Measurements from ENCODE around the gene ART3. TPM values are rescaled to one million over a fixed set of nuclear protein-coding genes. Genes with fewer than 3 reads are reported as not detected.

The ART3 gene
- polyA plus RNA-seq, 1 of the 3 experiments (the other 2 are of a cell fraction) = not detected

GRCh38 chr4:76053730-76054129, 20.8 kb upstream of the ART3 start:
- WGBS (ENCODE audit: low lambda C conversion rate) = 35% methylated on average over 4 of the region's 4 CpGs
- TF ChIP-seq JUND (IDR thresholded peaks at IDR 0.05) = no peak
- no peak for TF ChIP-seq RFX5 (IDR thresholded peaks at IDR 0.05; ENCODE audit: low read length)
- no peak for TF ChIP-seq FOSL2 (IDR thresholded peaks at IDR 0.05; ENCODE audit: borderline replicate concordance, low read depth)
- no peak for TF ChIP-seq PBX3 (IDR thresholded peaks at IDR 0.05)
- no peak for TF ChIP-seq FOXJ3 (CRISPR knock-in tag; IDR thresholded peaks at IDR 0.05)
- TF ChIP-seq RAD21 (IDR thresholded peaks at IDR 0.05; ENCODE audit: low read length) = no peak
- no peak for TF ChIP-seq YY1 (IDR thresholded peaks at IDR 0.05; ENCODE audit: low read depth)
- no peak for TF ChIP-seq TAF1 (IDR thresholded peaks at IDR 0.05; ENCODE audit: borderline replicate concordance, low read depth, low read length)
- no peak for TF ChIP-seq ELF1 (IDR thresholded peaks at IDR 0.05)
- TF ChIP-seq EZH2phosphoT487 (IDR thresholded peaks at IDR 0.05; ENCODE audit: borderline replicate concordance, low read depth) = no peak
- TF ChIP-seq ZBTB33 (IDR thresholded peaks at IDR 0.05; ENCODE audit: borderline replicate concordance, low read depth) = no peak
- Histone ChIP-seq H3F3A (replicated peaks; ENCODE audit: insufficient read depth) (no peaks in the 10 kb centered on the region), H3K36me3 (replicated peaks in 1 of 2; ENCODE audit: control insufficient read depth in 1 of 2, insufficient read depth in 2 of 2, low read length in 1 of 2) (no peaks in the 10 kb centered on the region), H3K4me2 (no peak overlapping the region), H3K27ac (ENCODE audit: low read depth in 2 of 2, low read length in 1 of 2) (no peak overlapping the region), H3K9me2 (no peaks in the 10 kb centered on the region), H3K9ac (no peak overlapping the region), H3K4me1 (ENCODE audit: control insufficient read depth in 1 of 2, insufficient read depth in 2 of 2, low read depth in 1 of 2, low read length in 1 of 2) (no peaks in the 10 kb centered on the region), H3K4me3 (ENCODE audit: low read depth in 2 of 2, low read length in 1 of 2) (no peak overlapping the region), H2AFZ (ENCODE audit: low read depth) (no peak overlapping the region), H4K20me1 (ENCODE audit: insufficient read depth) (no peaks in the 10 kb centered on the region), H3K79me2 (ENCODE audit: insufficient read depth) (no peaks in the 10 kb centered on the region), H3K9me3 (no peaks in the 10 kb centered on the region), H3K27me3 (ENCODE audit: insufficient read depth) (peaks cover 8% of the 10 kb centered on the region; the same call in 1 of the 2 replicates)
- POLR2A ChIA-PET = no interaction called here
- CTCF ChIA-PET = interaction anchor here (0.9 to 2.1 kb wide), 5 partner anchors 13 to 138 kb away, joined by 3 to 11 read pairs (median 5); no protein-coding TSS in a partner anchor
- no peak for DNase-seq

DNA sequence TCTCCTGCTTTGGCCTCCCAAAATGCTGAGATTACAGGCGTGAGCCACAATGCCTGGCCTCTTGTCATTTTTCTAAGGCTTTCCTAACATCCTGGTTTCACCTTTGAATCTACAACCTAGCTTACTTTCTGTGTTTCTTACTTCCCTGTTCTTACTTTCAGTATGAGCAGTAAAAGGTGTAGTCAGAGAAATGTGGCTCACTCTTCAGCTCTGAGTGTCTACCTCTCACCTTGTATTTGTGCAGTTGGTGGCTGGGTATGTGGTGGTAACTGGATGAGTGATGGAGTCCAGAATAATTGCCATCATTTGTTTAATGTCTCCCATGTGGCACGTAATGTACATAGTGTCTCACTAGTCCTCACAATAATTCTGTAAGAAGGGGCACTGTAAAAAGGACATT, 19.5 kb upstream of the ART3 start:
- no peak for DNase-seq
- no peak overlapping the region for H3K4me3 ChIP-seq (ENCODE audit: low read depth in 2 of 2, low read length in 1 of 2)
- peaks cover 8% of the 10 kb centered on the region; the same call in 1 of the 2 replicates for H3K27me3 ChIP-seq (ENCODE audit: insufficient read depth)
- H3K79me2 ChIP-seq (ENCODE audit: insufficient read depth) = no peaks in the 10 kb centered on the region
- no peaks in the 10 kb centered on the region for H3F3A ChIP-seq (replicated peaks; ENCODE audit: insufficient read depth)
- no peaks in the 10 kb centered on the region for H3K9me2 ChIP-seq
- CTCF ChIA-PET = interaction anchor here (1.0 to 2.1 kb wide), 2 partner anchors 59 to 64 kb away, joined by 3 to 11 read pairs; partner anchors contain the start of gene SDAD1
- POLR2A ChIA-PET = no interaction called here
- no peak overlapping the region for H2AFZ ChIP-seq (ENCODE audit: low read depth)
- H3K27ac ChIP-seq (ENCODE audit: low read depth in 2 of 2, low read length in 1 of 2) = no peak overlapping the region
- no peak overlapping the region for H3K9ac ChIP-seq
- TF ChIP-seq IRF3 (IDR thresholded peaks at IDR 0.05; ENCODE audit: low read depth, low read length) (no peak), EZH2phosphoT487 (IDR thresholded peaks at IDR 0.05; ENCODE audit: borderline replicate concordance, low read depth) (no peak), EP300 (IDR thresholded peaks at IDR 0.05; ENCODE audit: borderline replicate concordance in 1 of 2, low read depth in 1 of 2, low read length in 1 of 2) (no peak)
- TF ChIP-seq, protein P1, sequence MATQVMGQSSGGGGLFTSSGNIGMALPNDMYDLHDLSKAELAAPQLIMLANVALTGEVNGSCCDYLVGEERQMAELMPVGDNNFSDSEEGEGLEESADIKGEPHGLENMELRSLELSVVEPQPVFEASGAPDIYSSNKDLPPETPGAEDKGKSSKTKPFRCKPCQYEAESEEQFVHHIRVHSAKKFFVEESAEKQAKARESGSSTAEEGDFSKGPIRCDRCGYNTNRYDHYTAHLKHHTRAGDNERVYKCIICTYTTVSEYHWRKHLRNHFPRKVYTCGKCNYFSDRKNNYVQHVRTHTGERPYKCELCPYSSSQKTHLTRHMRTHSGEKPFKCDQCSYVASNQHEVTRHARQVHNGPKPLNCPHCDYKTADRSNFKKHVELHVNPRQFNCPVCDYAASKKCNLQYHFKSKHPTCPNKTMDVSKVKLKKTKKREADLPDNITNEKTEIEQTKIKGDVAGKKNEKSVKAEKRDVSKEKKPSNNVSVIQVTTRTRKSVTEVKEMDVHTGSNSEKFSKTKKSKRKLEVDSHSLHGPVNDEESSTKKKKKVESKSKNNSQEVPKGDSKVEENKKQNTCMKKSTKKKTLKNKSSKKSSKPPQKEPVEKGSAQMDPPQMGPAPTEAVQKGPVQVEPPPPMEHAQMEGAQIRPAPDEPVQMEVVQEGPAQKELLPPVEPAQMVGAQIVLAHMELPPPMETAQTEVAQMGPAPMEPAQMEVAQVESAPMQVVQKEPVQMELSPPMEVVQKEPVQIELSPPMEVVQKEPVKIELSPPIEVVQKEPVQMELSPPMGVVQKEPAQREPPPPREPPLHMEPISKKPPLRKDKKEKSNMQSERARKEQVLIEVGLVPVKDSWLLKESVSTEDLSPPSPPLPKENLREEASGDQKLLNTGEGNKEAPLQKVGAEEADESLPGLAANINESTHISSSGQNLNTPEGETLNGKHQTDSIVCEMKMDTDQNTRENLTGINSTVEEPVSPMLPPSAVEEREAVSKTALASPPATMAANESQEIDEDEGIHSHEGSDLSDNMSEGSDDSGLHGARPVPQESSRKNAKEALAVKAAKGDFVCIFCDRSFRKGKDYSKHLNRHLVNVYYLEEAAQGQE (IDR thresholded peaks at IDR 0.05; ENCODE audit: low read depth, low read length) = no peak
- H3K4me1 ChIP-seq (ENCODE audit: control insufficient read depth in 1 of 2, insufficient read depth in 2 of 2, low read depth in 1 of 2, low read length in 1 of 2) = no peaks in the 10 kb centered on the region
- no peaks in the 10 kb centered on the region for H3K36me3 ChIP-seq (replicated peaks in 1 of 2; ENCODE audit: control insufficient read depth in 1 of 2, insufficient read depth in 2 of 2, low read length in 1 of 2)
- no peak overlapping the region for H3K4me2 ChIP-seq
- no peaks in the 10 kb centered on the region for H3K9me3 ChIP-seq
- 45% methylated on average over 2 of the region's 2 CpGs for WGBS (ENCODE audit: low lambda C conversion rate)
- H4K20me1 ChIP-seq (ENCODE audit: insufficient read depth) = no peaks in the 10 kb centered on the region

All from SK-N-SH (cell line).